AG10803 (cell line): ENCODE data around the gene PLXNA2.

ENCODE experiments used
- DNase-seq: peaks from one replicate; pipeline ENCODE4 v3.0.0; 2010; ENCODE audit warnings: low read depth
- H3K4me3 ChIP-seq: 2 replicates; pipeline ENCODE4 v1.5.1; 2011; ENCODE audit warnings: mild to moderate bottlenecking, low read length, control low read depth
- TF ChIP-seq, protein P1 (sequence below): conservative IDR thresholded peaks from 2 replicates; pipeline ENCODE4 v1.5.1; 2011; ENCODE audit warnings: mild to moderate bottlenecking, low read length, control low read depth, inconsistent platforms

The PLXNA2 gene

GRCh38 chr1:208024406-208024805, 219.8 kb downstream of the PLXNA2 start:
- DNase-seq, result peak; percentile 63

DNA sequence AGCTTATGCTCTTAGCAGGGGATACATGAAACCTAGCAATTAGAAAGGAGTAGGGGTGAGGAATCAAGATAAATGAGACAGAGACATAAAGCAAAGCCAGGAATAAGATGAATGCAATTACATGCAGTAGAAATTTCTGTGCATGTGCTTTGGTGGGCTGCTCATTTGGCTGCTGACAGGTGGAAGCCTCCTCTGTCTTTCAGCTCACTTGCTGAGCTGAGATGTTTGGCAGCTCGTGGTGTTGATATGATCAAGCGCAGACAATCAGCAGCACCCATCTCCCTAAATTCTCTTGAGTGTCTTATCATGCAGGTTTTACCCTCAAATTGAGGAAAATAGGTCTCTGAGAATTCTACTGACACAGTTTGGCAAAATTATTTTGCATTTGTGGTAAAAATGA, 224.9 kb downstream of the PLXNA2 start:
- no peak overlapping the region for H3K4me3 ChIP-seq
- no peak for DNase-seq
- TF ChIP-seq, protein P1, sequence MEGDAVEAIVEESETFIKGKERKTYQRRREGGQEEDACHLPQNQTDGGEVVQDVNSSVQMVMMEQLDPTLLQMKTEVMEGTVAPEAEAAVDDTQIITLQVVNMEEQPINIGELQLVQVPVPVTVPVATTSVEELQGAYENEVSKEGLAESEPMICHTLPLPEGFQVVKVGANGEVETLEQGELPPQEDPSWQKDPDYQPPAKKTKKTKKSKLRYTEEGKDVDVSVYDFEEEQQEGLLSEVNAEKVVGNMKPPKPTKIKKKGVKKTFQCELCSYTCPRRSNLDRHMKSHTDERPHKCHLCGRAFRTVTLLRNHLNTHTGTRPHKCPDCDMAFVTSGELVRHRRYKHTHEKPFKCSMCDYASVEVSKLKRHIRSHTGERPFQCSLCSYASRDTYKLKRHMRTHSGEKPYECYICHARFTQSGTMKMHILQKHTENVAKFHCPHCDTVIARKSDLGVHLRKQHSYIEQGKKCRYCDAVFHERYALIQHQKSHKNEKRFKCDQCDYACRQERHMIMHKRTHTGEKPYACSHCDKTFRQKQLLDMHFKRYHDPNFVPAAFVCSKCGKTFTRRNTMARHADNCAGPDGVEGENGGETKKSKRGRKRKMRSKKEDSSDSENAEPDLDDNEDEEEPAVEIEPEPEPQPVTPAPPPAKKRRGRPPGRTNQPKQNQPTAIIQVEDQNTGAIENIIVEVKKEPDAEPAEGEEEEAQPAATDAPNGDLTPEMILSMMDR, result no peak

More at GRCh38 chr1:208024406-208024805, 219.8 kb downstream of the PLXNA2 start:
- TF ChIP-seq, protein P1, result no peak
- H3K4me3 ChIP-seq, result no peak overlapping the region

DNA sequence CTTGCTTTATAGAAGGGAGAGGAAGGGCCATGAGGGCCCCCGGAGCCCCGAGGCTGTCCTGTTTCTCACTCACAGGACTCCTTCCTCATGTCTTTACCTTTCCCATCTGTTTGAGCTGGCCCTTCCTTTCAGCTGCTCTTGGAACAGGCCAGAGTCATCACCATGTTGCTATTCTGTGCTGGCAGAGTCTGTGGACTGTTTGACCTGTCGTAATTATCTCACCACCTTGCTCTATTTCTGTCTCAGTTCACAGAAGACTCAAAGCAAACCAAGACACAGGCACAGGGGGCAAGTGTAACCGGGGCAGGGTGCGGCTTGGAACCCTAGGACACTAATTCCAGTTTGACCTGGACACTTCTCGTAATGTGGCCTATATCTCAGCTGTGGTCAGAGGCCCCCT, 228.9 kb downstream of the PLXNA2 start:
- no peak for DNase-seq
- TF ChIP-seq, protein P1, result no peak
- no peak overlapping the region for H3K4me3 ChIP-seq

DNA sequence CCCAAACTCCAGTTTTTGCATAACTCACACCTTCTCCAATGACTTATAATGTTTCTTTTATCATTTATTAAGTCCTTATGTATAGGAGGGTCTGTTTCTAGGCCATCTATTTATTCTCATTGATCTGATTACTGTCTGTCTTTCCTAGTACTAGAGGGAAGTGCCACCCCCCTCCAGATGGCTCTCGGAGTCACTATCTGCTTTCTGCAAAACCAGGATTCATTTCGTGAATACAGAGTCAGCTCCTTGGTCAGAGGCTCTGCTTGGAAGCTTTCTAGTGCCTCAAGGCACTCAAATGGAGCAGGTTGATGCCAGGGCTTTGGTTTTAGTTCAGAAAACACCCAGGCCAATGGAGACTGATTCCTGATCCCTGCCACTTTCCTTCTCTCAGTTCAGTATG, 231.0 kb downstream of the PLXNA2 start:
- TF ChIP-seq, protein P1, result no peak
- DNase-seq, result no peak
- H3K4me3 ChIP-seq, result no peak overlapping the region

GRCh38 chr1:208012721-208013120, 231.5 kb downstream of the PLXNA2 start:
- TF ChIP-seq, protein P1, result no peak
- no peak for DNase-seq
- no peak overlapping the region for H3K4me3 ChIP-seq

DNA sequence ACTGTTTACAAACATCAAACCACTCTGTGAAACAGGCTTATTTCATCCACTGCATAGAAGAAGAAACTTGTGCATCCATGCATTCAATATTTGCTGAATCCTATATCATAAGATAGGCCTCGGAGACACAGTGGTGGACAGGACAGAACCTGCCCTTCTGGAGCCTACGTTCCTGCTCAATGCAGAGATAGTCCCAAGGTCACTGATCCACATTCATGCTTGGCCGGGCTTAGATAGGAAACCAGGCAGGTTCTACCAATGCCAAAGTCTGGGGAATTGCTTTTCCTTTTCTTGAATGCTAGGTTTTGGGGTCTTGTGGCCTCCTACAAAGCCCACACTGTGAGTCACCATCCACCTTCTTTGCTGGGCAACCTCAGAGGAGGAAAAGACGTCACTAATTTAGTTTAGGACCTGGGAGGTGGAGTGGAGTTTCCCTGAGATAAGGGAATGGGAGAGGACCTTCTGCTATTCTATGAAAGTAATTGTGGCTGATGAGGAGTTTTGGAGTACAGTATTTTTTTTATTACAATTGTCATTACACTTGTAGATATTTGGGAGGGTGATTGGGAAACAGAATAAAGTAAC, 233.6 kb downstream of the PLXNA2 start:
- TF ChIP-seq, protein P1, result no peak
- no peak for DNase-seq
- H3K4me3 ChIP-seq, result no peak overlapping the region

GRCh38 chr1:208009706-208010444, 234.3 kb downstream of the PLXNA2 start:
- TF ChIP-seq, protein P1, result no peak

More at GRCh38 chr1:208009706-208010444, 234.3 kb downstream of the PLXNA2 start:
- no peak for DNase-seq
- H3K4me3 ChIP-seq, result no peak overlapping the region
